HFFc6 (cell line): ENCODE results near the gene SERPINC1. TPM values are rescaled to one million over a fixed set of nuclear protein-coding genes. Genes with fewer than 3 reads are reported as not detected.

Experiments
- DNase-seq: peaks from one replicate; pipeline ENCODE4 v3.0.0-alpha.2; 2018
- H3K27ac Mint-ChIP-seq: 2 replicates; pipeline ENCODE4 v1.8.0; 2020; ENCODE audit warnings: mild to moderate bottlenecking, mixed read lengths
- H3K27me3 Mint-ChIP-seq: 2 replicates; pipeline ENCODE4 v1.8.0; 2021; ENCODE audit warnings: mild to moderate bottlenecking, moderate library complexity, mixed read lengths; ENCODE audit not compliant: insufficient read depth
- H3K36me3 Mint-ChIP-seq: 2 replicates; pipeline ENCODE4 v1.8.0; 2021; ENCODE audit warnings: low read depth, mixed read lengths
- H3K4me1 Mint-ChIP-seq: 2 replicates; pipeline ENCODE4 v1.8.0; 2020; ENCODE audit warnings: low read depth, mixed read lengths
- H3K4me3 Mint-ChIP-seq: 2 replicates; pipeline ENCODE4 v1.8.0; 2020; ENCODE audit warnings: mild to moderate bottlenecking, moderate library complexity, mixed read lengths
- H3K9me3 Mint-ChIP-seq: 2 replicates; pipeline ENCODE4 v1.8.0; 2020; ENCODE audit warnings: mild to moderate bottlenecking, mixed read lengths
- CTCF ChIP-seq: fragments of 200-600 bp; sonication (generic); IDR thresholded peaks from 2 replicates; pipeline ENCODE4 v1.5.0; 2021; ENCODE audit warnings: antibody characterized with exemption, mild to moderate bottlenecking
- total RNA-seq, 6 experiments: library from RNA; stranded (reverse); fragmentation: NEBNext Ultra II Directional; extraction: Animal tissue kit (Norgen Biotek cat#: 25700); gene quantifications; 2 replicates in 1 of 6; 3 replicates in 5 of 6; pipeline ENCODE4 v1.2.3, GENCODE V29; 2021

SERPINC1 gene
- total RNA-seq, 6 experiments from 2014 or later: 0.12 to 0.39 (median 0.29) TPM; not detected in 1

- peak overlapping the region; percentile 97 for H3K27ac Mint-ChIP-seq
- H3K9me3 Mint-ChIP-seq: peaks cover 18% of the 10 kb centered on the region
- H3K4me3 Mint-ChIP-seq: peak overlapping the region; percentile 99
- no peak for TF ChIP-seq CTCF
- no peak for DNase-seq
- H3K27me3 Mint-ChIP-seq: peaks cover 22% of the 10 kb centered on the region
- H3K4me1 Mint-ChIP-seq: peaks cover 57% of the 10 kb centered on the region
- H3K36me3 Mint-ChIP-seq: peaks cover 59% of the 10 kb centered on the region
Measured at GRCh38 chr1:173869021-173869359, 48.1 kb downstream of the SERPINC1 start.

- H3K4me3 Mint-ChIP-seq: peak within 1 kb of the TSS; percentile 99
- no peak for DNase-seq
- TF ChIP-seq CTCF: no peak
- H3K27me3 Mint-ChIP-seq: peaks cover 24% of the 10 kb centered on the region
- peaks cover 63% of the 10 kb centered on the region for H3K36me3 Mint-ChIP-seq
- peaks cover 18% of the 10 kb centered on the region for H3K9me3 Mint-ChIP-seq
- H3K4me1 Mint-ChIP-seq: peaks cover 62% of the 10 kb centered on the region
- H3K27ac Mint-ChIP-seq: peak within 1 kb of the TSS; percentile 97
Measured at GRCh38 chr1:173868266-173869020, 48.7 kb downstream of the SERPINC1 start, which contains the start of gene ZBTB37. Gene ZBTB37 (plus strand): TSS chr1:173868380. CDS start chr1:173870226, 1,846 bp downstream.

- H3K4me3 Mint-ChIP-seq: peak within 1 kb of the TSS; percentile 99
- DNase-seq: peak; percentile 99
- H3K27me3 Mint-ChIP-seq: peaks cover 26% of the 10 kb centered on the region
- no peak for TF ChIP-seq CTCF
- H3K27ac Mint-ChIP-seq: peak within 1 kb of the TSS; percentile 97
- H3K4me1 Mint-ChIP-seq: peaks cover 63% of the 10 kb centered on the region
- H3K9me3 Mint-ChIP-seq: peaks cover 18% of the 10 kb centered on the region
- H3K36me3 Mint-ChIP-seq: peaks cover 62% of the 10 kb centered on the region
Measured at GRCh38 chr1:173867753-173868265, 49.3 kb downstream of the SERPINC1 start, which contains the start of gene GAS5. Gene GAS5 (minus strand): TSS chr1:173867989.

- Mint-ChIP-seq H3K4me1 (peaks cover 63% of the 10 kb centered on the region), H3K27ac (peak overlapping the region; percentile 97), H3K36me3 (peaks cover 62% of the 10 kb centered on the region)
Measured at GRCh38 chr1:173867141-173867752, 49.9 kb downstream of the SERPINC1 start.

More at GRCh38 chr1:173867141-173867752, 49.9 kb downstream of the SERPINC1 start:
- H3K4me3 Mint-ChIP-seq: peak overlapping the region; percentile 99
- H3K9me3 Mint-ChIP-seq: peaks cover 18% of the 10 kb centered on the region
- peaks cover 26% of the 10 kb centered on the region for H3K27me3 Mint-ChIP-seq
- DNase-seq: no peak
- no peak for TF ChIP-seq CTCF
